Erythroblast (primary cell): ENCODE data around the gene DHRS7B.
"Not testable (repeated sequence)": the region's sequence is repeated elsewhere in the genome, so short reads cannot be mapped to it uniquely, and the experiment has no call there.

Experiments
- GATA1 ChIP-seq: IDR thresholded peaks from 2 replicates; pipeline ENCODE4 v1.6.1; 2011; ENCODE audit warnings: low read depth, mild to moderate bottlenecking, control low read depth, low read length, moderate library complexity
- POLR2A ChIP-seq: IDR thresholded peaks from 2 replicates; pipeline ENCODE4 v1.6.1; 2011; ENCODE audit warnings: mild to moderate bottlenecking, low read length

- not testable (repeated sequence) for TF ChIP-seq POLR2A, GATA1
Observed at GRCh38 chr17:21144299-21144698, 17.5 kb downstream of the DHRS7B start.
